WTC11 (cell line): Measurements from ENCODE around the gene CAMK2A.

Experiments used
- ATF3 ChIP-seq: sonication (generic); formaldehyde crosslinking; conservative IDR thresholded peaks from 2 replicates; pipeline ENCODE4 v1.8.1; 2022; ENCODE audit warnings: mild to moderate bottlenecking, missing genetic modification reagents
- CTCF ChIP-seq: fragments of 200-600 bp; IDR thresholded peaks from 2 replicates; pipeline ENCODE4 v1.8.0; 2022; ENCODE audit warnings: antibody characterized with exemption
- JUN ChIP-seq: sonication (generic); formaldehyde crosslinking; IDR thresholded peaks from 2 replicates; pipeline ENCODE4 v1.8.0; 2023; ENCODE audit warnings: mild to moderate bottlenecking, missing genetic modification reagents
- STAT6 ChIP-seq: sonication (generic); formaldehyde crosslinking; conservative IDR thresholded peaks from 2 replicates; pipeline ENCODE4 v1.8.1; 2023; ENCODE audit warnings: mild to moderate bottlenecking, low read depth, missing genetic modification reagents, moderate library complexity
- ZNF416 ChIP-seq: fragments of 250-450 bp; sonication (Bioruptor Pico); IDR thresholded peaks from 2 replicates; pipeline ENCODE4 v1.9.0; 2021; ENCODE audit warnings: mild to moderate bottlenecking, inconsistent platforms

- no peak for TF ChIP-seq ZNF416
- no peak for TF ChIP-seq JUN (CRISPR knock-in tag)
- TF ChIP-seq CTCF = no peak
- no peak for TF ChIP-seq STAT6
- no peak for TF ChIP-seq ATF3
Measured at GRCh38 chr5:150289551-150290390, at the start of gene CAMK2A.
